Calu3 (cell line): ENCODE results near the gene NRP2. TPM values are rescaled to one million over a fixed set of nuclear protein-coding genes. Genes with fewer than 3 reads are reported as not detected.

Experiments
- BruUV-seq: library from RNA; stranded (reverse); fragments of 400-500 nt; replicated peaks from 2 replicates; lab custom pipeline; 2021; lab: Mats Ljungman, UMichigan
- CTCF ChIA-PET: fragments of 300-600 bp; sonication (Branson Sonifier 250); formaldehyde crosslinking; loops from one replicate; lab custom pipeline; 2022; ENCODE audit warnings: antibody characterized with exemption; lab: Charles Lee
- DNase-seq: peaks from one replicate; pipeline ENCODE4 v3.0.0; 2022
- H3K27ac Mint-ChIP-seq: one replicate; pipeline ENCODE4 v1.8.0; 2022; ENCODE audit warnings: mixed read lengths; ENCODE audit not compliant: unreplicated experiment
- H3K27me3 Mint-ChIP-seq: one replicate; pipeline ENCODE4 v1.8.0; 2022; ENCODE audit warnings: mixed read lengths; ENCODE audit not compliant: unreplicated experiment
- H3K36me3 Mint-ChIP-seq: one replicate; pipeline ENCODE4 v1.8.0; 2022; ENCODE audit warnings: mild to moderate bottlenecking, moderate library complexity, mixed read lengths; ENCODE audit not compliant: insufficient read depth, unreplicated experiment
- H3K4me1 Mint-ChIP-seq: one replicate; pipeline ENCODE4 v1.8.0; 2022; ENCODE audit warnings: mild to moderate bottlenecking, low read depth, mixed read lengths; ENCODE audit not compliant: unreplicated experiment
- H3K4me3 Mint-ChIP-seq: one replicate; pipeline ENCODE4 v1.8.0; 2022; ENCODE audit warnings: mild to moderate bottlenecking, low read depth, moderate library complexity, mixed read lengths; ENCODE audit not compliant: unreplicated experiment
- H3K9me3 Mint-ChIP-seq: one replicate; pipeline ENCODE4 v1.8.0; 2022; ENCODE audit warnings: low read depth, mixed read lengths; ENCODE audit not compliant: unreplicated experiment
- CTCF ChIP-seq: fragments of 200-600 bp; IDR thresholded peaks from one replicate; pipeline ENCODE4 v1.8.0; 2022; ENCODE audit warnings: antibody characterized with exemption; ENCODE audit not compliant: unreplicated experiment
- intact Hi-C: fragments of 100-400 bp; cut with micrococcal nuclease; formaldehyde crosslinking; loops from one replicate; pipeline ENCODE4 v1.10.0; 2022; ENCODE audit not compliant: unreplicated experiment
- total RNA-seq: library from RNA; stranded (reverse); gene quantifications from 2 replicates; pipeline ENCODE4 v1.2.3, GENCODE V29; 2022

Gene NRP2
- total RNA-seq, 1 experiment from 2014 or later = 19.9 TPM

DNA sequence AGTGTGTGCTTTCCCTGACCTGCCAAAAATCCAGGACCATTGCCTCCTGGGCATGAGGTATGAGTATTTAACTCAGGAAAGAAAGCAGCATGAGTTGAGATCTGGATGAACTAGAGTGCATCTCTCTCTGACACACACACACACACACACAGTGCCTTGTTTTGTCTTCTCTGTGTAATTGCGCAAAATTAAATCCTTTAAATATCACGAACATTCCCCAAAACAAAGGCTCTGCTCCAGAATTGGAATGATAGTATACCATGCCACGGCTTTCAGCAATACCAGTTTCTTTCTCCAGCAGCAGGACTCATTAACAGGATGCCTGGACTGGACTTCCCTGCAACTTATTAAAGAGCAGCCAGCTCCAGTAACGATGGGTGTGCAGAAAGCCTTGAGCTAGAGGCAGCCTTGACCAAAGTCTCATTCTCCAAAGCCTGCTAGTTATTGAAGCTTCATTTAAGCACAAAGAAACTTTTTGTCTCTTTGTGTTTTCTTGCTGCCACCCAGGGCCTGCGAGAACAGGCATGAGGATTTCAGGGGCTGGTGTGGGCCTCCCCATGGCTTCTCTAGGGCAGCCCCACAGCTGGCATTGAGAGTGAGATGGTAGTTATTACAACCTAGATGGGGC lies 101.7 kb downstream of the NRP2 start:
- CTCF ChIA-PET = no interaction called here
- H3K4me1 Mint-ChIP-seq = no peaks in the 10 kb centered on the region
- no peaks in the 10 kb centered on the region for H3K27me3 Mint-ChIP-seq
- no peaks in the 10 kb centered on the region for H3K36me3 Mint-ChIP-seq
- no peak for DNase-seq
- no peaks in the 10 kb centered on the region for H3K9me3 Mint-ChIP-seq
- H3K27ac Mint-ChIP-seq = no peak overlapping the region
- BruUV-seq = no TSS peak
- no peak for TF ChIP-seq CTCF
- intact Hi-C loops = no loop called here
- H3K4me3 Mint-ChIP-seq = no peak overlapping the region

DNA sequence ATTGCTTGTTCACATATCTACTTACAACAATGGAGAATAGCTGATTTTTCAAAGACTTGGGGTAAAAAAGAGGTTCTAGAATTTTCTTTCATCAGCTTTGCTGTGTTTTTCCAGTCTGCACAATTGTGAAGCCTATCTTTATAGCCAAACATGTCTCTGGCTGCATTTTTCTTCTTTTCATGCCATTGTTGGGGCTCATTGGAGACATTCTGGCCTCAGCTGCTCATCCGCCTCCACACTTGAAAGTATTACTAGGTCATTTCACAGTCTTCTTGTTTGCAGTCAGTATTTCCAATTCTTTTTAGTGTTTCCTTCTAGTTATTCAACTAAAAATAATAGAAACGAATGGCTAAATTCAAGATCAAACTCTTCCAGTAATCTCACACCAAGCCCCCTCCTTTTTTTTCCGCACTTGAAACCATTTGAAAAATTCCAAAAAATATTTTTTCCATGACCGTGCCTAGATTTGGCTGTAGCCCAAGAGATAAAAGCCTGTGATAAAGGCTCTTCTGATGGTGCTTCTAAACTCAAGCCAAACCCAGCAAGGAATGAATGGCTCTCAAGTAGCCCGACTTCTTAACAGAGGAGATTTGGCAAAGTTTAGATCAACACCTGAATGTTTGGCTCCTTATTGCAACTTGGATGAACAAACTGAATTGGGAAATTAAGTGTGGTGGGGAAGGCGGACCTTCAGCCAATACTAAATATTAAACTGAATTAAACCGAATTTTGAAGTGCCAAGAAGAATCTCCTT lies 103.4 kb downstream of the NRP2 start:
- Mint-ChIP-seq H3K4me1 (no peaks in the 10 kb centered on the region), H3K9me3 (no peaks in the 10 kb centered on the region), H3K36me3 (no peaks in the 10 kb centered on the region), H3K27me3 (no peaks in the 10 kb centered on the region), H3K4me3 (no peak overlapping the region), H3K27ac (no peak overlapping the region)
- CTCF ChIA-PET = interaction anchor here (0.6 kb wide), 1 partner anchor 538 kb away, joined by 7 read pairs; no protein-coding TSS in a partner anchor
- no peak for DNase-seq
- no TSS peak for BruUV-seq
- intact Hi-C loops = no loop called here
- no peak for TF ChIP-seq CTCF

GRCh38 chr2:205786976-205787375 lies 104.7 kb downstream of the NRP2 start:
- Mint-ChIP-seq H3K4me1 (no peaks in the 10 kb centered on the region), H3K4me3 (no peak overlapping the region), H3K9me3 (no peaks in the 10 kb centered on the region), H3K36me3 (no peaks in the 10 kb centered on the region), H3K27ac (no peak overlapping the region), H3K27me3 (no peaks in the 10 kb centered on the region)
- no TSS peak for BruUV-seq
- no peak for DNase-seq
- intact Hi-C loops = no loop called here
- TF ChIP-seq CTCF = no peak
- CTCF ChIA-PET = interaction anchor here (0.7 kb wide), 2 partner anchors 41 to 1842 kb away, joined by 3 to 4 read pairs; no protein-coding TSS in a partner anchor

DNA sequence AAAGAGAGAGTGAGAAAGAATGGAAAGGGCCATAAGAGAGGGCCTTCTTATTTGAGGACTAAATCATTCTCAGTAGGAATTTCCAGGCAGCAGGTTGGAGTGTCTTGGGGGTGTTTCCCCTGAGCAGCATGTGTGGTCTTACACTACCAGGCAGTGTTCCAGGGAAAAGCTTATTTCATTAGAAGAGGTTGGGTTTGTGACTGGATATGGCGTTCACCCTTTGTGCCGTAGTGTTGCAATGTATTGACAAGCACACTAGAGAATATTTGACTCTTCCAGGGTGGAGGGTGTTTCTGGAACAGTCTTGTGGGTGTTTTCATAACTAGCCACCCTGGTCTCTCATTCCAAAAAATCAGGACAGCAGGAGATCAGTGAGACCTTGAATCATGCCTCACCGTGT lies 105.5 kb downstream of the NRP2 start:
- Mint-ChIP-seq H3K4me1 (no peaks in the 10 kb centered on the region), H3K9me3 (no peaks in the 10 kb centered on the region), H3K27me3 (no peaks in the 10 kb centered on the region), H3K4me3 (no peak overlapping the region), H3K27ac (no peak overlapping the region), H3K36me3 (no peaks in the 10 kb centered on the region)
- intact Hi-C loops = no loop called here
- no TSS peak for BruUV-seq
- CTCF ChIA-PET = interaction anchor here (0.7 kb wide), 1 partner anchor 1843 kb away, joined by 4 read pairs; no protein-coding TSS in a partner anchor
- TF ChIP-seq CTCF = no peak
- DNase-seq = no peak
